Vagina (tissue), 2 donors: ENCODE results near the gene TCEANC2. TPM values are rescaled to one million over a fixed set of nuclear protein-coding genes. Genes with fewer than 3 reads are reported as not detected.
"Not testable (repeated sequence)": the region's sequence is repeated elsewhere in the genome, so short reads cannot be mapped to it uniquely, and the experiment has no call there.

Experiments
- DNase-seq, 2 donors: peaks; one replicate each; pipeline ENCODE4 v3.0.0-alpha.2; 2017; ENCODE audit errors: extremely low spot score in 2 of 2
- H3K27ac ChIP-seq: fragments of 200-600 bp; sonication (generic); one replicate; pipeline ENCODE4 v1.5.1; 2019
- H3K27me3 ChIP-seq: fragments of 200-600 bp; sonication (generic); one replicate; pipeline ENCODE4 v1.5.1; 2019
- H3K36me3 ChIP-seq, 2 donors: fragments of 200-600 bp; sonication (generic); one replicate each; pipeline ENCODE4 v1.5.1; 2017 to 2019
- H3K4me1 ChIP-seq: fragments of 200-600 bp; sonication (generic); one replicate; pipeline ENCODE4 v1.5.1; 2019
- H3K4me3 ChIP-seq, 2 donors: fragments of 200-600 bp; sonication (generic); 1 replicate in 1 of 2; 2 replicates in 1 of 2; pipeline ENCODE4 v1.5.1; 2016 to 2019
- H3K9me3 ChIP-seq: fragments of 200-600 bp; sonication (generic); one replicate; pipeline ENCODE4 v1.5.1; 2019
- POLR2A ChIP-seq, 2 donors: fragments of 450-650 bp; IDR thresholded peaks; one replicate each; pipeline ENCODE4 v1.6.1; 2017; ENCODE audit warnings: antibody characterized with exemption in 2 of 2, mild to moderate bottlenecking in 2 of 2, moderate library complexity in 2 of 2
- POLR2AphosphoS5 ChIP-seq, 2 donors: sonication (generic); formaldehyde crosslinking; IDR thresholded peaks; one replicate each; pipeline ENCODE4 v1.9.0; 2017; ENCODE audit warnings: antibody characterized with exemption in 2 of 2, mild to moderate bottlenecking in 2 of 2, low read depth in 1 of 2; ENCODE audit not compliant: insufficient read depth in 1 of 2
- intact Hi-C: fragments of 100-400 bp; cut with DNase I; formaldehyde crosslinking; loops from one replicate; pipeline ENCODE4 v1.15.1; 2023
- total RNA-seq: library from RNA; depleted of rRNA; stranded (reverse); fragments of >200 nt; gene quantifications from one replicate; pipeline ENCODE4 v1.2.3, GENCODE V29; 2016
- TF ChIP-seq, protein P1 (sequence below), 3 experiments: fragments of 450-650 bp in 2 of 3; fragments of 200-600 bp in 1 of 3; sonication (generic) in 1 of 3; IDR thresholded peaks; one replicate each; pipeline ENCODE4 v1.5.1; 2017 to 2019; ENCODE audit warnings: antibody characterized with exemption in 3 of 3, mild to moderate bottlenecking in 2 of 3, moderate library complexity in 2 of 3

TCEANC2 gene
- total RNA-seq, 1 donor from 2014 or later = 4.7 TPM

DNA sequence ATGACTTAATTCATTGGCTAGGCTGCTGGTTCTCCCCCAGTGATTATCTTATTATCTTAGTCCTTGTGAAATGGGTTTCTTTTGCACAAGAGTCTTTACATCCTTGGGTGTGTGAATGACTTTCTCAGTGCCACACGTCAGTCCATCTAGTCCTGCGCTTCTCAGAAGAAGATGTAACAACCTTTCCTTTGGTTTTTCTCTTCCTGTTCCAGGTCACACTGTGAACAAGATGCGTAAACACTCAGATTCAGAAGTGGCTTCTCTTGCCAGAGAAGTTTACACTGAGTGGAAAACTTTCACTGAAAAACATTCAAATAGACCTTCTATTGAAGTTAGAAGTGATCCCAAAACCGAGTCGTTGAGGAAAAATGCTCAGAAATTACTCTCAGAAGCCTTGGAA is 35.0 kb downstream of the TCEANC2 start:
- Histone ChIP-seq H3K4me1 (no peaks in the 10 kb centered on the region), H3K4me3 (no peak overlapping the region), H3K27ac (no peak overlapping the region), H3K9me3 (no peaks in the 10 kb centered on the region), H3K27me3 (no peaks in the 10 kb centered on the region), H3K36me3 (peaks cover 0 to 10% of the 10 kb centered on the region in 2 donors)
- no peak for DNase-seq
- TF ChIP-seq, protein P1, sequence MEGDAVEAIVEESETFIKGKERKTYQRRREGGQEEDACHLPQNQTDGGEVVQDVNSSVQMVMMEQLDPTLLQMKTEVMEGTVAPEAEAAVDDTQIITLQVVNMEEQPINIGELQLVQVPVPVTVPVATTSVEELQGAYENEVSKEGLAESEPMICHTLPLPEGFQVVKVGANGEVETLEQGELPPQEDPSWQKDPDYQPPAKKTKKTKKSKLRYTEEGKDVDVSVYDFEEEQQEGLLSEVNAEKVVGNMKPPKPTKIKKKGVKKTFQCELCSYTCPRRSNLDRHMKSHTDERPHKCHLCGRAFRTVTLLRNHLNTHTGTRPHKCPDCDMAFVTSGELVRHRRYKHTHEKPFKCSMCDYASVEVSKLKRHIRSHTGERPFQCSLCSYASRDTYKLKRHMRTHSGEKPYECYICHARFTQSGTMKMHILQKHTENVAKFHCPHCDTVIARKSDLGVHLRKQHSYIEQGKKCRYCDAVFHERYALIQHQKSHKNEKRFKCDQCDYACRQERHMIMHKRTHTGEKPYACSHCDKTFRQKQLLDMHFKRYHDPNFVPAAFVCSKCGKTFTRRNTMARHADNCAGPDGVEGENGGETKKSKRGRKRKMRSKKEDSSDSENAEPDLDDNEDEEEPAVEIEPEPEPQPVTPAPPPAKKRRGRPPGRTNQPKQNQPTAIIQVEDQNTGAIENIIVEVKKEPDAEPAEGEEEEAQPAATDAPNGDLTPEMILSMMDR (IDR thresholded peaks at IDR 0.05) = no peak
- TF ChIP-seq POLR2AphosphoS5 (IDR thresholded peaks at IDR 0.05; ENCODE audit: insufficient read depth in 1 of 2, low read depth in 1 of 2) (no peak), POLR2A (IDR thresholded peaks at IDR 0.05) (no peak)
- intact Hi-C loops = no loop called here

DNA sequence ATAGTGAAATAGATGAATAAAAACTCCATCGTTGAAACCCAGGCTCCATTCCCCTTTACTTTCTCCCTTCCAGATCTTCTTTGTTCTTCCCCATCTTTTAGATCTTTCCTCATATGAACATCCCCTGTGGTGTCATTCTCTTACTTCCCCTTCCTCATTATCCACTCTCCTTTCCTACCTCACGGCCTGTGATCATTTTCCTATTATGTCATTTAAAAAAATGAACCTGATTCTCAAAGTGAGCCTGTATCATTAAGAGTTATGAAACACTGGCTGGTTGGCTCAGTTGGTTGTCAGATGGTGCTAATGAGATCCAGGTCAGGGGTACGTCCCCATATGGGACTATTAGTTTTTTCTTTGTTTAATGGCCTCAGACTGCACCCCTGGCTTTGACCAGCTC is 38.3 kb downstream of the TCEANC2 start:
- H3K4me3 ChIP-seq = no peak overlapping the region
- TF ChIP-seq POLR2AphosphoS5 (IDR thresholded peaks at IDR 0.05; ENCODE audit: insufficient read depth in 1 of 2, low read depth in 1 of 2) (no peak), POLR2A (IDR thresholded peaks at IDR 0.05) (no peak)
- TF ChIP-seq, protein P1 (IDR thresholded peaks at IDR 0.05) = no peak
- H3K36me3 ChIP-seq = peaks cover 0 to 14% of the 10 kb centered on the region in 2 donors
- no peak for DNase-seq
- H3K9me3 ChIP-seq = no peaks in the 10 kb centered on the region
- H3K4me1 ChIP-seq = no peaks in the 10 kb centered on the region
- no peak overlapping the region for H3K27ac ChIP-seq
- intact Hi-C loops = no loop called here
- no peaks in the 10 kb centered on the region for H3K27me3 ChIP-seq

DNA sequence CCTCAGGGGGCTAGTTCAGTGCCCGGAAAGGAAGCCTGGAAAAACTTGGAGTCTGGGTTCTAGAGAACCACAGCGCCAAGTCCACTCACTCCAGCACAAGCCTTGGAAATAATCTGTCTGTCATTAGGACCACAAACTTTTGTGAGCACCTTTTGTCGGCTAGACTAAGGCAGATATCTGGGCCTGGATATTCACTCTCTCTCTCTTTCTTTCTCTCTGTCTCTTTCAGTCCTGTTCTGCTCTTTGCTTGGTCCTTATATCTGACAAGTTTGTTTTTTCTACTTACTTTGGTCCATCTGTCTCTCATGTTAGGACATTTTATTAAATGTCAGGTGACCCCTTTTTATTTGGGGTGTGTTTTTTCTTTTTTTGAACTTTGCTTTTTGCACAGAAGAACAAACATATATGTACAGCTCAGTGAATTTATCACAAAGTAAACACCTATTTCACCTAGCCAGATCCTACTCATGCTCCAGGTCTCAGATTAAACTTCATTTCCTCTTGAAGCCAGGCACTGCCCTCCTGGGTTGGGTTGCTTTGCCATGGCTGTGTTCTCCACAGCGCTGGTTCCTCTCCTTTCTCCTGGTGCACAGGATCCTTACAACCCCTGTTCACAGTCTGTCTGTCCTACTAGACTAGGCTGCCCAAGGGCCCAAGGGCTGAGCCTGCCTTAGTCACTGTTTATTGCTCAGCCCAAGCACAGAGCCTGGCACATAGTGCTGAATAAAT is 40.8 kb downstream of the TCEANC2 start:
- H3K36me3 ChIP-seq = peaks cover 0 to 11% of the 10 kb centered on the region in 2 donors
- no peaks in the 10 kb centered on the region for H3K27me3 ChIP-seq
- H3K4me3 ChIP-seq = no peak overlapping the region
- DNase-seq = no peak
- no peaks in the 10 kb centered on the region for H3K9me3 ChIP-seq
- intact Hi-C loops = no loop called here
- H3K27ac ChIP-seq = no peak overlapping the region
- H3K4me1 ChIP-seq = no peaks in the 10 kb centered on the region
- TF ChIP-seq POLR2A (IDR thresholded peaks at IDR 0.05) (no peak), POLR2AphosphoS5 (IDR thresholded peaks at IDR 0.05; ENCODE audit: insufficient read depth in 1 of 2, low read depth in 1 of 2) (no peak)
- TF ChIP-seq, protein P1 (IDR thresholded peaks at IDR 0.05) = no peak

DNA sequence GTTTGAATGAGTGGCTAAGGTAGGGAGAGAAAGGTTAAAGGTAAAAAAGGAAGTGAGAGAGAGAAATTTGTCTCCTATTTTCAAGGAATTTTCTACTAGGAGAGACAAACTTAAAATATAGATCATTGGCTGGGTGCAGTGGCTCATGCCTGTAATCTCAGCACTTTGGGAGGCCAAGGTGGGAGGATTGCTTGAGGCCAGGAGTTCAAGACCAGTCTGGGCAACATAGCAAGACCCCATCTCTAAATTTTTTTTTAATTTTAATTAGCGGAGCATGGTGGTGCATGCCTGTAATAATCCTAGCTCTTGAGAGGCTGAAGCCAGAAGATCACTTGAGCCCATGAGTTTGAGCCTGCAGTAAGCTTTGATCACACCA is 41.3 kb downstream of the TCEANC2 start:
- intact Hi-C loops, H3K9me3 ChIP-seq, H3K27ac ChIP-seq, H3K4me3 ChIP-seq, H3K36me3 ChIP-seq, DNase-seq, H3K27me3 ChIP-seq, H3K4me1 ChIP-seq: not testable (repeated sequence)

DNA sequence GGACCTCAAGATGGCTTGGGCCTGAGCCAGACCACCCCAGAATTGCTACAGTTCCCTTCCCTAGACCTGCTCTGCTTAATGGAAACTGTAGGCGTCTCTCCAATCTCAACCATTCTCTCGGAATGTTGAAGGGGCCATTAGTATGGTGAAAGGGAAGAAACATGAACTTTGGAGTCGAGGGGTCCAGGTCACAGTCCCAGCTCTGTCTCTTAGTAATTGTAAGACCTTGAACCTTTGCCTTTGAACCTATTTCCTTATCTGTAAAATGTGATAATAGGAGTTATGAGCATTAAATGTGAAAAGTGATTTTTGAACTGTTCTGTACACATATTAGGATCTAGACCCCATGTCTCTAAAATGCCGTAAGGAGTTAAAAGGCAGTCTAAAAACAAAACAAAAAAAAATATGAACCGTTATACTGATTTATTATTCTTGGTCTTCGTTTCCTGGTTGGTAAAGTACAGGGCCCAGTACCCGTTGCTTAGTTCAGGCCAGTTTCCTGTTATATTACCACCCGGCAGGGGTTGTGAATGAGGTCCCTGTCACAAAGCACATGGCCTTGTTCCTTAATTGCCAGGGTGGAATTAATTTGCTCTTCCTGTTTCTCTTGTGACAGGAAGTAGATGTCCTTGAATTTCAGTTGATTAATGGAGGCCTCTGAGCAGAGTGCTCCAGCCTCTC is 42.3 kb downstream of the TCEANC2 start:
- Histone ChIP-seq H3K36me3 (peaks cover 0 to 5% of the 10 kb centered on the region in 2 donors), H3K27me3 (no peaks in the 10 kb centered on the region), H3K27ac (no peak overlapping the region), H3K4me1 (no peaks in the 10 kb centered on the region), H3K9me3 (no peaks in the 10 kb centered on the region), H3K4me3 (no peak overlapping the region)
- intact Hi-C loops = no loop called here
- TF ChIP-seq POLR2AphosphoS5 (IDR thresholded peaks at IDR 0.05; ENCODE audit: insufficient read depth in 1 of 2, low read depth in 1 of 2) (peak in 1 of 2 donors; percentile 89), POLR2A (IDR thresholded peaks at IDR 0.05) (no peak)
- DNase-seq = no peak
